Measurements from ENCODE around the gene UVRAG. TPM values are rescaled to one million over a fixed set of nuclear protein-coding genes. Genes with fewer than 3 reads are reported as not detected.
"Not testable (repeated sequence)": the region's sequence is repeated elsewhere in the genome, so short reads cannot be mapped to it uniquely, and the experiment has no call there.

UVRAG gene
- total RNA-seq, 1 donor from 2014 or later: 15.1 TPM

GRCh38 chr11:75966537-75967287 is 151.7 kb downstream of the UVRAG start:
- DNase-seq (ENCODE audit: missing footprints): no peak

GRCh38 chr11:75968021-75968625 is 153.1 kb downstream of the UVRAG start:
- DNase-seq (ENCODE audit: missing footprints) (no peak), ATAC-seq (no peak)
- intact Hi-C loops (cut with DNase I): no loop called here

More at GRCh38 chr11:75966537-75967287, 151.7 kb downstream of the UVRAG start:
- ATAC-seq: no peak
- intact Hi-C loops (cut with DNase I): no loop called here

- intact Hi-C loops (cut with DNase I): no loop called here
- ATAC-seq (no peak), DNase-seq (ENCODE audit: missing footprints) (no peak)
These were observed 154.8 kb downstream of the UVRAG start for GRCh38 chr11:75969626-75970308.

GRCh38 chr11:75973710-75974109 is 158.7 kb downstream of the UVRAG start:
- DNase-seq (ENCODE audit: missing footprints); ATAC-seq; intact Hi-C loops (cut with DNase I): not testable (repeated sequence)

- DNase-seq (ENCODE audit: missing footprints); intact Hi-C loops (cut with DNase I); ATAC-seq: not testable (repeated sequence)
These were observed 164.1 kb downstream of the UVRAG start for GRCh38 chr11:75979075-75979474.

- intact Hi-C loops (cut with DNase I); ATAC-seq; DNase-seq (ENCODE audit: missing footprints): not testable (repeated sequence)
These were observed 164.5 kb downstream of the UVRAG start for GRCh38 chr11:75979479-75980027.

GRCh38 chr11:75980031-75980430 is 165.0 kb downstream of the UVRAG start:
- DNase-seq (ENCODE audit: missing footprints) (no peak), ATAC-seq (no peak)
- intact Hi-C loops (cut with DNase I): no loop called here

- intact Hi-C loops (cut with DNase I): no loop called here
- DNase-seq (ENCODE audit: missing footprints) (no peak), ATAC-seq (no peak)
These were observed 166.5 kb downstream of the UVRAG start for GRCh38 chr11:75981546-75981945.

GRCh38 chr11:75982309-75982708 is 167.3 kb downstream of the UVRAG start:
- DNase-seq (ENCODE audit: missing footprints) (no peak), ATAC-seq (no peak)
- intact Hi-C loops (cut with DNase I): no loop called here

GRCh38 chr11:75986966-75987365 is 172.0 kb downstream of the UVRAG start:
- DNase-seq (ENCODE audit: missing footprints) (no peak), ATAC-seq (no peak)
- intact Hi-C loops (cut with DNase I): no loop called here

GRCh38 chr11:75993126-75993525 is 178.1 kb downstream of the UVRAG start:
- intact Hi-C loops (cut with DNase I): no loop called here
- DNase-seq (ENCODE audit: missing footprints) (no peak), ATAC-seq (no peak)

- intact Hi-C loops (cut with DNase I): no loop called here
- no peak for ATAC-seq
- no peak for DNase-seq (ENCODE audit: missing footprints)
These were observed 179.6 kb downstream of the UVRAG start for GRCh38 chr11:75994616-75995015.

GRCh38 chr11:75996523-75997442 is 181.8 kb downstream of the UVRAG start:
- ATAC-seq (no peak), DNase-seq (ENCODE audit: missing footprints) (no peak)
- intact Hi-C loops (cut with DNase I): no loop called here

GRCh38 chr11:76004400-76004799 is 189.4 kb downstream of the UVRAG start:
- intact Hi-C loops (cut with DNase I): no loop called here
- ATAC-seq: no peak
- no peak for DNase-seq (ENCODE audit: missing footprints)

- no peak for ATAC-seq
- DNase-seq (ENCODE audit: missing footprints): no peak
- intact Hi-C loops (cut with DNase I): no loop called here
These were observed 190.7 kb downstream of the UVRAG start for GRCh38 chr11:76005756-76006155.

GRCh38 chr11:76007166-76007565 is 192.2 kb downstream of the UVRAG start:
- ATAC-seq: no peak
- intact Hi-C loops (cut with DNase I): no loop called here
- DNase-seq (ENCODE audit: missing footprints): no peak

GRCh38 chr11:76008474-76008873 is 193.5 kb downstream of the UVRAG start:
- intact Hi-C loops (cut with DNase I): no loop called here
- DNase-seq (ENCODE audit: missing footprints): no peak
- ATAC-seq: no peak

GRCh38 chr11:76010051-76010450 is 195.0 kb downstream of the UVRAG start:
- intact Hi-C loops (cut with DNase I): no loop called here
- ATAC-seq: no peak
- no peak for DNase-seq (ENCODE audit: missing footprints)

- ATAC-seq: no peak
These were observed 198.5 kb downstream of the UVRAG start for GRCh38 chr11:76013526-76013925.

More at GRCh38 chr11:76013526-76013925, 198.5 kb downstream of the UVRAG start:
- intact Hi-C loops (cut with DNase I): no loop called here
- no peak for DNase-seq (ENCODE audit: missing footprints)

Data from Right ventricle myocardium inferior (tissue), 1 donor.